SW 1271 (cell line): Measurements from ENCODE around the gene PPY.
A peak's percentile ranks its signal among the peaks of the same experiment; 100 is the strongest.
"Not testable (repeated sequence)": the region's sequence is repeated elsewhere in the genome, so short reads cannot be mapped to it uniquely, and the experiment has no call there.

Experiments
- DNase-seq, 2 experiments: peaks; one replicate each; lab custom pipeline; 2025; lab: John Stamatoyannopoulos, UW

PPY gene

GRCh38 chr17:43962479-43962878, 20.2 kb upstream of the PPY start:
- no peak for DNase-seq

GRCh38 chr17:43961954-43962353, 19.7 kb upstream of the PPY start:
- DNase-seq = no peak

DNA sequence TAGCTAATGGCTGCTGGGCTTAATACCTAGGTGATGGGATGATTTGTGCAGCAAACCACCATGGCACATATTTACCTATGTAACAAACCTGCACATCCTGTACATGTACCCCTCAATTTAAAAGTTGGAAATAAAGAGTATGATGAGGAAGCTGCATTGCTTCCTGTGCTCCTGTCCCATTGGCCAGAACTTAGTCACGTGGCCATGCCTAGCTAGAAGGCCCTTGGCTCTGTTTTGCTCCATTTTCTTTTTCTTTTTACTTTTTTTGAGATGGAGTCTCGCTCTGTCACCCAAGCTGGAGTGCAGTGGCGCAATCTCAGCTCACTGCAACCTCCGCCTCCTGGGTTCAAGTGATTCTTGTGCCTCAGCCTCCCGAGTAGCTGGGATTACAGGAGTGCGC, 19.0 kb upstream of the PPY start:
- DNase-seq = not testable (repeated sequence)

DNA sequence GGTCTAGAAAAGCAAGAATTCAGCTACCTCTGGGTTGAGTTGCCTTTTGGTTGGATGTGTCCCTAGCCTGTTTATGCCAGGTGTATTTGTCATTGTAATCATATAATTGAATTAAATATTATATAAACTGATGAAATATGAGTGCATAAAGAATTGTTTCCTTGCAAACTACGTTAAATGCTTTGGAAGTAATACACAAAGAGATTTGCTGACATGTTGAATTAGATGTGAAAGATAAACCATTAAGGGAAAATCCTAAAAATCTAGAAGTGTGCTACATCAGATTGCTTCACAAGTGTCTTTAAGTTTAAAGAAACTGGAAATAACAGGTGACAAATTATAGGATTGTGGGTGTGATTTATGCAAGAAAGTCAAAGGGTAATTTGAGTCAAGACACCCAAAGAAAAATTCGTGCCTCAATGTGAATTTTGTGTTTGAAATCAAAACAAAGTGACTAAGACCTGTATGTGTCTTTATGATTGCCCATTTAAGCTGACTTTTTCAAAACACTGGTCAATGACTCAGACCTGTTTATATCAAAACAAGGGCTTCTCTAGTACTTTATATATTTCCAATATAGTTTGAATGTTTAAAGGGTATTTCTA, 16.6 kb upstream of the PPY start:
- DNase-seq = no peak

DNA sequence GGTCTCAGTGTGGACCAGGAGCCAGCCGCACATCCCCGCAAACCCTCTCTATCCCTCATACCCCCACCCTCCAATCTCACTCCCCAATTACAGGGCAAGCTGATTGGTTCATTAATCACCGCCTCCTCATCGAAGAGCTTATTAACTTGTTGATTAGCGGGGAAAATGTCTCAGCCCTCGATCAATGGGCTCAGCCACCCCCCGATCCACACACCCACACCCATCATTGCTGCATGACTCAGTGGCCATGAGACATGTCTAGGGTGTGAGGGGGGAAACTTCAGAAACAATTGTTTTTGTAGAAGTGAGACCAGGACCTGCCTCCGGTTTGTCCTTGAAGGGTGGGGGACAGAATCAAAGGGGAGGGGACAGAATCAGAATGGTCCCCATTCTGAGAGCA, 13.9 kb upstream of the PPY start:
- no peak for DNase-seq

DNA sequence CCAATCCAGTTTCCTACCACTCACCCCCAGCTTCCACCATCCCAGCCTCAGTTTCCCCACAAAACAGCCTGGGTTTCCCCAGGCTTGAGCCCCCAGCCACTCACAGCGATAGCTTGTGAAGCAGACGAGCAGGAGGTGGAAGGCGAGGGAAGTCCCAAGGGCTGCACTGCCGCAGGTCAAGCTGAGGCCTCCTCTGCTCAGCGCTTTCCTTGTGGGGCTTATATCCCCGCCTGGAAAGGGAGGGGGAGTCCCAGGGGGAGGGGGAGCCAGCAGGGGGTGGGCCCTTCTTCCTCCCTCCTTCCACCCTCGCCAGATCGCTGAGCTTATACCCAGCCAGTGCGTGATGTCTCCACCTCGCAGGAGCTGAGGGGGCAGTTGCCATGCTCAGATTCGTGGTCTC, 11.5 kb upstream of the PPY start, which contains the start of gene PYY:
Gene PYY (minus strand): TSS at position 195 of the 400 bp plus-strand sequence. CDS start 457 bp downstream, outside the sequence.
- DNase-seq = no peak

DNA sequence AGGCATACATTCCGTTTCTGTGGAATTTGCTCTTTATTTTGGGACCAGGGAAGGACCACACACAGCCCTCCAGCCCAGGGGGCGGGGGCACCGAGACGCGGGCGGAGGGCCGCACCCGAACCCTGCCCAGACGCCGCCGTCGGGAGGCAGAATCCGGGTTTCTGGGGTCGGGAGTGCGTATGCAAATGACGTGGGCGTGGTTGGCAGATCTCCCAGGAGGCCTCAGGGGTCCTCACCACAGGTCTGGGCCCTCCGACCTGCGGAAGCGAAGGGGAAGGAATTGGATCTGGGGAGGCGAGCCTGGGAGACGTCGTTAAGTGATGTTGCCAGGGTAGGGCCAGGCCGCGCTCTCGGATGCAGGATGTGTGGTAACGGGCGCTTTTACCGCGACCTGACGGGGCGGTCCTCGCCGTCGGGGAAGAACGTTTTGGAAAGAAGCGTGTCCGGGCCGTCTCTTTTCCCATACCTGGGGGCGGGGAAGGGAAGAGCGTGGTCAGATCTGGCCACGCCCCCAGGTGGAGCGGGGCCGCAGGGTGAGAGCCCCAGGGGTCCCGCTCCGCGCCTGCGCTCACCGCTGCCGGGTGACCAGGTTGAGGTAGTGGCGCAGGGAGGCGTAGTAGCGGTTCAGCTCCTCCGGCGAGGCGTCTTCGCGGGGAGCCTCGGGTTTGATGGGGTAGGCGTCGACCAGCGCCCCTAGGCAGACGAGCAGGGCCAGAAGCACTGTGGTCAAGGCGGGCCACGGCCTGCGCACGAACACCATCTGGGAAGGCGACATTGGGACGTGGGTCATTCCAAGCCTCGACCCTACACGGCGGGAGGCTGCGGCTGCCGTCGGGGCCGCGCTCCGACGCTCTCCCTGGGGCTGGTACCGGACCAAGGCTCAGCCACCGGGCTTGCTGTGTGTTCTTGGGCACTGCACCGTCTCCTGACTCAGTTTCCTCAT, 10.7 kb upstream of the PPY start:
- DNase-seq = no peak

- DNase-seq = no peak
Measured at GRCh38 chr17:43952351-43952723, 10.1 kb upstream of the PPY start.

- no peak for DNase-seq
Measured at GRCh38 chr17:43951750-43952149, 9.5 kb upstream of the PPY start.

DNA sequence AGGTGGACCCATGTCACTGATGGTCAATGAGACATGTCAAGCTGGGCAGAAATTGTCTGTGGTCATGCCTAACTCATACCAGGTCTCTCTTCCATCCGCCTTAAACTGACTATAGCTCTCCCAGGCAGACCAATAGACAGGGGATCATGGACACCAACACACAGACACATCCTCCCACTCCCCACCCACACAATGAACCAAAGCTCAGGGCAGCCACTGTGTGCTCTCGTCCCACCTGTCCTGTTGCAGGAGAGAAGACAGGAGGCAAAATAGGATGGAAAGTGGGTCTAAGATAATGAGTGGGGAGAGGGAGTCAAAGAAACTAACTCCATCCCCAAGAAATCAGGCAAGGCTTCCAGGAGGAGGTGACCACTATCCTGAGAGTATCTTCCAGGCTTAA, 8.3 kb upstream of the PPY start:
- no peak for DNase-seq

DNA sequence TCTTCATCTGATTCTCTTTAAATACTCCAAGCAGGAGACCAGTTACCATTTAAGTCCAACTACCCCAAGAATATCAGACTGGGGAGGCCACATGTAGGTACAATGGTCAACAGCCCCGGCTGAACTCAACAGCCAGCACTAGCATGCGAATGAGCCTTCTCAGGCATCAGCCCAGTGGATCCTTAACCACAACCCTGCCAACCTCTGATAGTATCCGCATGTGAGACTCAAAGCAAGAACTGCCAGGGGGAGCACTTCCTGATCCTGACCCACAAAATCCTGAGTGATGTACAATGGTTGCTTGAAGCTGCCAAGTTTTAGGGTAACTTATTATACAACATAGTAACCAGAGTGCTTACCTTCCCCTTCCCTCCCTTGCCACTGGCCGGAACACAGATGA, 7.5 kb upstream of the PPY start:
- DNase-seq = no peak

- DNase-seq = no peak
Measured at GRCh38 chr17:43946781-43947180, 4.5 kb upstream of the PPY start.

- DNase-seq = no peak
Measured at GRCh38 chr17:43945074-43945829, 3.0 kb upstream of the PPY start.

DNA sequence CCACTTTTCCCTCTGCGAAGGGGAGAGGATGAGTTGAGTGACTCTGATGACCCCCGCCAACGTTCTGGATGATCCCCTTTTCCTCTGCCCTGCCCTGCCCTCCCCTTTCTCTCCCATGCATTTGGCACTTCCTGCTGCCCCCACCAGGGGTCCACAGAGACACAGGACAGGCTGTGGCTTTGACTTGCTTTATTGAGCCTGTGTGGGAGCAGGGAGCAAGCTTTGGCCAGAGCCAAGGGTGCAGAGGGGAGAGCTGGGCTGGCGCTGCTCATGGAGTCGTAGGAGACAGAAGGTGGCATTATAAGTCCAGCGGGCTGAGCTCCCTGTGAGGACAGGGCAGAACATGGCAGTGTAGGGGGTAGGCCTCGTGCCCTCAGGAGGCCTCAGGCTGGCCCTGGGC, 1.6 kb downstream of the PPY start:
- DNase-seq = peak; percentile 8 to 36

DNA sequence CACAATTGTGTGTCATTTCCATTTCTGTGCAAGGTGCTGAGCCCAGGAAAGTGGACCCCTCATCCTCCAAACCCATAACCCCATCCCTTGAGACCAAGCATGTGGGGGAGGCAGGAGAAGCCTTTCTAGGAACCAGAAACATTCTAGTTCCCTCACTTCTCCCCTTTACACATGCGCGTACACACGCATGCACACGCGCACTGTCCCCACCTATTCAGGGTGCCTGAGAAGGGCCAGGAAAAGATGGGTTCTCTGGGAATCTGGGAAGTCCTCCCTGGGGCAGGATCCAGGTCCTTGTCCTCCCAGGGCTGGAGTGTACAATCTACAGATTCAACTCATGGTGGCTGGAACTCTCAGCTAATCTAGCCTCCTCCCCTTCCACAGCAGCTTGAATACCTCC, 2.4 kb downstream of the PPY start:
- DNase-seq = no peak

GRCh38 chr17:43939452-43939851, 2.8 kb downstream of the PPY start:
- not testable (repeated sequence) for DNase-seq

GRCh38 chr17:43938838-43939182, 3.5 kb downstream of the PPY start:
- DNase-seq = no peak

GRCh38 chr17:43936434-43936833, 5.8 kb downstream of the PPY start:
- no peak for DNase-seq

- DNase-seq = no peak
Measured at GRCh38 chr17:43935926-43936261, 6.4 kb downstream of the PPY start.

- DNase-seq = no peak
Measured at GRCh38 chr17:43935204-43935925, 6.9 kb downstream of the PPY start.

GRCh38 chr17:43932923-43933322, 9.4 kb downstream of the PPY start:
- DNase-seq = no peak

GRCh38 chr17:43932357-43932756, 9.9 kb downstream of the PPY start:
- no peak for DNase-seq
